Fibroblast of lung (primary cell): ENCODE measurements around the gene DCN. TPM values are rescaled to one million over a fixed set of nuclear protein-coding genes. Genes with fewer than 3 reads are reported as not detected.

Source experiments
- DNase-seq, 2 donors: peaks; one replicate each; pipeline versions ENCODE4 v3.0.0 to v3.0.0-alpha.2; 2010; ENCODE audit warnings: low read depth in 2 of 2
- H2AFZ ChIP-seq: 2 replicates; pipeline ENCODE4 v1.5.1; 2012; ENCODE audit warnings: low read length, control low read depth, inconsistent platforms
- H3K27ac ChIP-seq: 2 replicates; pipeline ENCODE4 v1.5.1; 2011; ENCODE audit warnings: low read length, control low read depth; ENCODE audit not compliant: insufficient read depth
- H3K27me3 ChIP-seq: 2 replicates; pipeline ENCODE4 v1.5.1; 2011; ENCODE audit warnings: mild to moderate bottlenecking, low read length; ENCODE audit not compliant: control insufficient read depth, insufficient read depth
- H3K36me3 ChIP-seq: 2 replicates; pipeline ENCODE4 v1.5.1; 2011; ENCODE audit warnings: low read length; ENCODE audit not compliant: control insufficient read depth, insufficient read depth
- H3K4me1 ChIP-seq: 2 replicates; pipeline ENCODE4 v1.5.1; 2011; ENCODE audit warnings: low read length; ENCODE audit not compliant: control insufficient read depth, insufficient read depth; ENCODE audit errors: extremely low read depth
- H3K4me2 ChIP-seq: 2 replicates; pipeline ENCODE4 v1.5.1; 2011; ENCODE audit warnings: low read length, control low read depth; ENCODE audit not compliant: insufficient read depth; ENCODE audit errors: extremely low read depth
- H3K4me3 ChIP-seq, 4 experiments: fragments of 200-600 bp in 1 of 4; sonication (generic) in 1 of 4; replicated peaks in 1 of 4; 2 replicates each; pipeline ENCODE4 v1.5.1; 2011 to 2016; ENCODE audit warnings: low read length in 4 of 4, low read depth in 3 of 4, mild to moderate bottlenecking in 3 of 4, control low read depth in 2 of 4, inconsistent platforms in 1 of 4, mixed read lengths in 1 of 4; ENCODE audit not compliant: insufficient read depth in 1 of 4; ENCODE audit errors: control extremely low read depth in 1 of 4
- H3K79me2 ChIP-seq: 2 replicates; pipeline ENCODE4 v1.5.1; 2012; ENCODE audit warnings: mild to moderate bottlenecking, low read length, inconsistent platforms; ENCODE audit not compliant: control insufficient read depth, insufficient read depth
- H3K9ac ChIP-seq: 2 replicates; pipeline ENCODE4 v1.5.1; 2011; ENCODE audit warnings: mild to moderate bottlenecking, low read length, control low read depth; ENCODE audit not compliant: insufficient read depth
- H3K9me3 ChIP-seq: 2 replicates; pipeline ENCODE4 v1.5.1; 2012; ENCODE audit warnings: low read depth, low read length; ENCODE audit not compliant: control insufficient read depth, insufficient read depth
- H4K20me1 ChIP-seq: 2 replicates; pipeline ENCODE4 v1.5.1; 2011; ENCODE audit warnings: low read length; ENCODE audit not compliant: control insufficient read depth, insufficient read depth; ENCODE audit errors: extremely low read depth
- EZH2 ChIP-seq: IDR thresholded peaks from 2 replicates; pipeline ENCODE4 v1.5.1; 2012; ENCODE audit warnings: low read length, control low read depth, mild to moderate bottlenecking; ENCODE audit errors: missing control alignments
- polyA plus RNA-seq, 2 donors: library from polyadenylated mRNA; depleted of rRNA in 1 of 2; stranded (reverse) in 1 of 2; unstranded in 1 of 2; fragments of >200 nt; gene quantifications; 2 replicates each; pipeline ENCODE4 v1.2.1, GENCODE V29; 2011 to 2012; ENCODE audit warnings: missing spikeins in 1 of 2
- total RNA-seq: library from RNA; depleted of rRNA; stranded (reverse); fragments of >200 nt; gene quantifications from 2 replicates; pipeline ENCODE4 v1.2.1, GENCODE V29; 2014
- TF ChIP-seq, protein P1 (sequence below), 2 donors: IDR thresholded peaks in 1 of 2; conservative IDR thresholded peaks in 1 of 2; 1 replicate in 1 of 2; 2 replicates in 1 of 2; pipeline ENCODE4 v1.5.1; 2011 to 2012; ENCODE audit warnings: low read length in 2 of 2, control low read depth in 1 of 2, inconsistent platforms in 1 of 2, low read depth in 1 of 2, mild to moderate bottlenecking in 1 of 2

DCN gene
- total and polyA plus RNA-seq, 2 donors (not counting 1 experiment from before 2014, with no cell fraction given) = 902 to 4,941 TPM

DNA sequence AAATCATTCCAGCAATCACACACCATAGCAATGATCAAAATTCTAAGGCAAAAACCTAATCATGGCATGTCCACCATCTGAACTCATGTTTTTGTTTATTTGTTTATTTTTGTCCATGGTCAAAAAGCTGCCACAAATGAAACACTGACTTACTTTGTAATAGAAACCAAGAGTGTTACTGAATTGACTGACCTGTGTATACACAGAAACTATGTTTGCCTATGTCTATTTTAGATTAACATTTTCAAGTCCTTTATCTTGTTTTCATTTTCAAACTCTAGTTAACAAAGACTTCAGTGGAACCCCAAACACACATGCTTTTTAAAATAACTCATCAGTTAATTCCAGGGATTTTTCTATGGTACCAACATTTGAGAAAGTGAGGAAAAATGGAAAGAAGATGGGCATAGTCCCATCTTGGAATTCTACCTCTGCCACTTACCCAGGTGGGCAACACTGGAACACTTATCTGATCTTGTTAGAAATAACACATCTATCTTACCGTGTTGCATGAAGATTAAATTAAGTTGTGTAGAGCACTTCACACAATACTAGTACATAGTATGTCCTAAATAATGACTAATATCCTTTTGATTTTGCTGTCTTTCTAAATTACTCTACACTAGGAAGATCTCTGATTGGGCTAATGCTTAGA is 77.7 kb downstream of the DCN start:
- no peak overlapping the region for H3K4me2 ChIP-seq

DNA sequence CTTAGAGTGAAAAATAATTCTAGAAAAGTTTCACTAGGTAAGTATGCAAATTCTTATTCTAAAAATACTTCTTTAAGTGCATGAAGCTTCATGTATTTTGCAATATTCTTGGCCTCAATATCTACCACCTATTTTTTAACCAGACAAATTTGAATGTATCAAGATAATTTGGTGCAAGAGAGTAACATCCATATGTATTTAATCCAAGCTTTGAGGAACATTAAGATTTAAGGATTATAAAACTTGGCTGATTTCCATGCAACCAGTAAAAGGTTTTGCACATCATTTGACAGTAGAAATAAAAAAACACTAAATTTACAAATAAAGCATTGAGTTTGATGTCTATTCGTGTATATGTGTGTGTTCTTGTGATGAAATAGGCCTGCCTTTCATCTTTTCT is 79.0 kb downstream of the DCN start:
- Histone ChIP-seq H3K4me3 (no peak overlapping the region), H3K9me3 (no peaks in the 10 kb centered on the region), H3K79me2 (no peaks in the 10 kb centered on the region), H3K36me3 (no peaks in the 10 kb centered on the region), H4K20me1 (no peaks in the 10 kb centered on the region), H2AFZ (no peak overlapping the region), H3K27ac (no peak overlapping the region), H3K4me2 (no peak overlapping the region), H3K9ac (no peak overlapping the region), H3K4me1 (no peaks in the 10 kb centered on the region), H3K27me3 (no peaks in the 10 kb centered on the region)
- TF ChIP-seq, protein P1, sequence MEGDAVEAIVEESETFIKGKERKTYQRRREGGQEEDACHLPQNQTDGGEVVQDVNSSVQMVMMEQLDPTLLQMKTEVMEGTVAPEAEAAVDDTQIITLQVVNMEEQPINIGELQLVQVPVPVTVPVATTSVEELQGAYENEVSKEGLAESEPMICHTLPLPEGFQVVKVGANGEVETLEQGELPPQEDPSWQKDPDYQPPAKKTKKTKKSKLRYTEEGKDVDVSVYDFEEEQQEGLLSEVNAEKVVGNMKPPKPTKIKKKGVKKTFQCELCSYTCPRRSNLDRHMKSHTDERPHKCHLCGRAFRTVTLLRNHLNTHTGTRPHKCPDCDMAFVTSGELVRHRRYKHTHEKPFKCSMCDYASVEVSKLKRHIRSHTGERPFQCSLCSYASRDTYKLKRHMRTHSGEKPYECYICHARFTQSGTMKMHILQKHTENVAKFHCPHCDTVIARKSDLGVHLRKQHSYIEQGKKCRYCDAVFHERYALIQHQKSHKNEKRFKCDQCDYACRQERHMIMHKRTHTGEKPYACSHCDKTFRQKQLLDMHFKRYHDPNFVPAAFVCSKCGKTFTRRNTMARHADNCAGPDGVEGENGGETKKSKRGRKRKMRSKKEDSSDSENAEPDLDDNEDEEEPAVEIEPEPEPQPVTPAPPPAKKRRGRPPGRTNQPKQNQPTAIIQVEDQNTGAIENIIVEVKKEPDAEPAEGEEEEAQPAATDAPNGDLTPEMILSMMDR (conservative IDR thresholded peaks at IDR 0.05 in 1 of 2, IDR thresholded peaks at IDR 0.05 in 1 of 2; ENCODE audit: low read depth in 1 of 2, low read length in 2 of 2) = no peak
- no peak for TF ChIP-seq EZH2
- no peak for DNase-seq

More for the DNA sequence above, 77.7 kb downstream of the DCN start:
- Histone ChIP-seq H3K4me3 (no peak overlapping the region), H3K9ac (no peak overlapping the region), H4K20me1 (no peaks in the 10 kb centered on the region), H3K27ac (no peak overlapping the region), H2AFZ (no peak overlapping the region), H3K79me2 (no peaks in the 10 kb centered on the region), H3K27me3 (no peaks in the 10 kb centered on the region), H3K36me3 (no peaks in the 10 kb centered on the region), H3K9me3 (no peaks in the 10 kb centered on the region), H3K4me1 (peaks cover 3% of the 10 kb centered on the region)
- TF ChIP-seq, protein P1 (conservative IDR thresholded peaks at IDR 0.05 in 1 of 2, IDR thresholded peaks at IDR 0.05 in 1 of 2; ENCODE audit: low read depth in 1 of 2, low read length in 2 of 2) = no peak
- TF ChIP-seq EZH2 = no peak
- DNase-seq = no peak

DNA sequence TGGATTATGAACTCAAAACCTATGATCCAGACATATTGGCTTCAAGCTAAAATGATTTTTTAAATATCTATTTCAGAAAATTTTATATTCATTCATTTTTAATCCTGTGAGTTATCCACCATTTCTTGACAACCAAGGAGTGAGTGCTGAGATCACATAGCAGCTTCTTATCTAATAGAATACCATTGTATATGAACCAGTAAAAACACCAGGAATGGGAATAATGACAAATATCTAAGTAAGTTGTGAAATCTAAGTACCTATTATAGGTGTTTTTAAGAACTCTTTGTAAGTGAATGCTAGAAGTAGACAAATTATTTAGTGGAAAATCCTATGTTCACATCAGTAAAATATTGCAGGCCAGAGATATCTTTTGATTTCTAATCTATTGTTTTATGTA is 79.5 kb downstream of the DCN start:
- no peaks in the 10 kb centered on the region for H3K9me3 ChIP-seq
- H3K4me2 ChIP-seq = no peak overlapping the region
- no peak overlapping the region for H2AFZ ChIP-seq
- TF ChIP-seq EZH2 = no peak
- TF ChIP-seq, protein P1 (conservative IDR thresholded peaks at IDR 0.05 in 1 of 2, IDR thresholded peaks at IDR 0.05 in 1 of 2; ENCODE audit: low read depth in 1 of 2, low read length in 2 of 2) = no peak
- H3K9ac ChIP-seq = no peak overlapping the region
- no peaks in the 10 kb centered on the region for H3K79me2 ChIP-seq
- H3K4me1 ChIP-seq = peaks cover 3% of the 10 kb centered on the region
- no peaks in the 10 kb centered on the region for H3K27me3 ChIP-seq
- peak in 1 of 2 donors; percentile 55 for DNase-seq
- H3K4me3 ChIP-seq = no peak overlapping the region
- H3K36me3 ChIP-seq = no peaks in the 10 kb centered on the region
- H3K27ac ChIP-seq = no peak overlapping the region
- H4K20me1 ChIP-seq = no peaks in the 10 kb centered on the region
